ENCODE data around the gene MOV10L1.
"Not testable (repeated sequence)": the region's sequence is repeated elsewhere in the genome, so short reads cannot be mapped to it uniquely, and the experiment has no call there.

MOV10L1 gene

DNA sequence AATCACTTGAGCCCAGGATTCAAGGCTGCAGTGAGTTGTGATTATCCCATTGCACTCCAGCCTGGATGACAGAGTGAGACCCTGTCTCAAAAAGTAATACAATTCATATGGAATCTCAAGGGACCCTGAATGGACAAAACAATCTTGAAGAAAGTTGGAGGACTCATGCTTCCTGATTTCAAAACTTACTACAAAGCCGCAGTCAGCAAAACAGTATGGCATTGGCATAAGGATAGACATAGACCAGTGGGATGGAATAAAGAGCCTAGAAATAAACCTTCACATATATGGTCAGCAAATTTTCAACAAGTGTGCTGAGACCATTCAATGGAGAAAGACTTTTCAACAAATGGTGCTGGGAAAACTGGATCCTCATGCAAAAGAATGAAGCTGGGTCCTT lies 113.5 kb downstream of the MOV10L1 start:
- no peak for DNase-seq (ENCODE audit: low spot score)

DNA sequence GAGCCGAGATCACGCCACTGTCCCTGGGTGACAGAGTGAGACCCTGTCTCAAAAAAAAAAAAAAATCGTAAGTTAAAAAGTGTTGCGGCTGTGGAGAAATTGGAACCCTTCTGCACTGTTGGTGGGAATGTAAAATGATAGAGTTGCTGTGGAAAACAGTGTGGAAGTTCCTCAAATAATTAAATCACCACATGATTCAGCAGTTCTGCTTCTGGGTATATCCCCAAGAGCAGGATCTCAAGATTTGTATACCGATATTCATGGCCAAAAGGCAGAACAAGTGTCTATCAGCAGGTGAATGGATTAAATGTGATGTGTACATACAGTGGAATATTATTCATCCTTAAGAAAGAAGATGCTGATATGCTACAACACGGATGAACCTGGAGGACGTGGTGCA lies 114.8 kb downstream of the MOV10L1 start:
- no peak for DNase-seq (ENCODE audit: low spot score)

DNA sequence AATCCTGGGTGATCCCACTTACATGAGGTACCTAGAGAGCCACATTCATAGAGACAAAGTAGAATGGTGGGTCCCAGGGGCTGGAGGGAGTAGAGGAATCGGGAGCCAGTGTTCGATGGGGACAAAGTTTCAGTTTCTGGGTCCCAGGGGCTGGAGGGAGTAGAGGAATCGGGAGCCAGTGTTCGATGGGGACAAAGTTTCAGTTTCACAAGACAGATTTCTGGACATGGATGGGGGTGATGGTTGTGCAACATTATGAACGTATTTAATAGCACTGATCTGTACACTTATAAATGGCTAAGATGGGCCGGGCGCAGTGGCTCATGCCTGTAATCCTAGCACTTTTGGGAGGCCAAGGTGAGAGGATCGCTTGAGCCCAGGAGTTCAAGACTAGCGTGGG lies 115.2 kb downstream of the MOV10L1 start:
- not testable (repeated sequence) for DNase-seq (ENCODE audit: low spot score)

DNA sequence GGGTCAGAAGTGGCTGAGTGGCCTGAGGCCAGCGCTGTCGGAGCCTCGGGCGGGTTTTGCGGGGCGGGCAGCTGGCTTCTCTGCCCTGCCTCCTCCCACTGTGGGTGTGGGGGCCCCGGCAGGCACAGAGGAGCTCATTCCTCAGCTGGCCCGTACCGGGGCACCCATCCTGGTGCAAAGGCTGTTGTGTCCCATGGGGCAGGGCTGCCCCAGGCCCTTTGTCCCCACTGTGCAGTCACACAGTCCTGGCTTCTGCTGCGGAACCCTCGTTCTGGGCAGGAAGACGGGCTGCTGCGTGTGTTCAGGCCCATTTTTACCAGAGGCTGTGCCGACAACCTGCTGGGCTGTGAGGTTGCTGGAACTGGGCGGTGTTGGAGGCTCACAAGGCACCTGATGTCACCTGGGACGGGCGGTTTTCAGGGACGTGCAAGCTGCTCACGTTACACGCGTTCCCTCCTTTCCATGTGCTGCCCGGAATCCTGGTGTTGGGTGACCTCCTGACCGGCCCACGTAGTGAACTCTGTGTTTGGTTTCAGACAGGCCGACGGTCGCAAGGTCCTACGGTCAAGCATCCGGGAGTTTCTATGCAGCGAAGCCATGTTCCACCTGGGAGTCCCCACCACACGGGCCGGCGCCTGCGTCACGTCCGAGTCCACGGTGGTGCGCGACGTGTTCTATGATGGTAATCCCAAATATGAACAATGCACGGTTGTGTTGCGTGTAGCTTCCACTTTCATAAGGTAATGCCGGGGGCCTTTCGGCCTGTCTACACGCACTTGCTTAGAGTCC lies 116.2 kb downstream of the MOV10L1 start:
- DNase-seq (ENCODE audit: low spot score), result no peak

DNA sequence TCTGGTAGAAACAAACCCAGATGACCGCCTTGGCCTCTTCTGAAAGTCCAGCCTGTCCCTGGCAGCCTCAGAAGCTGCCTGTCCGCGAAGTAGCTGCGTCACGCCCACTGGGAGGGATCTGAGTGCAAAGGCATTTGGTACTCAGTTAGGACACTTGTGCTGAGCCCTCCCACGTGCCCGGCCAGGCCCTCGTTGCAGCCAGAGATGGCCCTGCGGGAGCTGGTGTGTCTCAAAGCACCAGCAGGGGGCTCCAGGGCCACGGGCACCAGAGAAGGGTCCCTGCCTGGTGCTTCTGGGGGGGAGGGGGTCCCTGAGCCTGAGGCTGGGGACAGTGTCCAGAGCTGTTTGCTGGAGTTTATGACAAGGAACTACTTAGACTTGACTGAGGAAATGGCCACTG lies 116.8 kb downstream of the MOV10L1 start:
- DNase-seq (ENCODE audit: low spot score), result no peak

DNA sequence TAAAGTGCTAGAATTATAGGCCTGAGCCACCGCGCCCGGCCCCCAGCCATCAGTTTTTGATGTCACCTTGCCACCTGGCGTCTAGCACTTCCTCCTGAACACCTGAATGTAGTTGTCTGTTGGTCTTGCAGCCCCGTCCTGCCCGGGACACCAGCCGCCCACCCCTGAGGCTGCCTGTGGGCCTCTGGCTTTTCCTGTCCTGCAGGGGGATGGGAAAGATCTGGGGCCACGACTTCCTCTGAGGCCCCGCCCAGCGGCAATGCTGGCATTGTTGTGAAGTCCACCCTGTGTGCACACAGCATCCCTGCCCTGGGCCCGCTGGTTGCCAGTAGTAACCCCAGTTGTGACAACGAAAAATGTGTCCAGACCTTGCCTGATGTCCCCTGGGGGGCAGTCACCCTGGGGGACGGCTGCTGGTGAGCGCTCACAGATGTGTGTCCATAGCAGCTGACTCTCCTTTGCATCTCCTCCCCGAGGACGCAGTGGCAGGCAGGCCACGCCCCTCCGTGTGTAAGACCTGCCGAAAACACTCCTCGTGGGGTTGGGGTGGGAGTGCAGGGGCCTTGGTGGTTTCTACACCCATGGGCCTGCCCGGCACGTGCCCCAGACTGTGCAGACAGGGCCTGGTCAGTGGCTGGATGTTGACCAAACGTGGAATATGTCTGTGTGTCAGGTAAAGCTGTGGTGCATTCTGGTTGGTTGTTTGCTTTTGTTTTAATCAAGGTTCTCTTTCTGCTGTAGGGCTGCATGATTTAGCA lies 117.8 kb downstream of the MOV10L1 start:
- DNase-seq (ENCODE audit: low spot score), result no peak

DNA sequence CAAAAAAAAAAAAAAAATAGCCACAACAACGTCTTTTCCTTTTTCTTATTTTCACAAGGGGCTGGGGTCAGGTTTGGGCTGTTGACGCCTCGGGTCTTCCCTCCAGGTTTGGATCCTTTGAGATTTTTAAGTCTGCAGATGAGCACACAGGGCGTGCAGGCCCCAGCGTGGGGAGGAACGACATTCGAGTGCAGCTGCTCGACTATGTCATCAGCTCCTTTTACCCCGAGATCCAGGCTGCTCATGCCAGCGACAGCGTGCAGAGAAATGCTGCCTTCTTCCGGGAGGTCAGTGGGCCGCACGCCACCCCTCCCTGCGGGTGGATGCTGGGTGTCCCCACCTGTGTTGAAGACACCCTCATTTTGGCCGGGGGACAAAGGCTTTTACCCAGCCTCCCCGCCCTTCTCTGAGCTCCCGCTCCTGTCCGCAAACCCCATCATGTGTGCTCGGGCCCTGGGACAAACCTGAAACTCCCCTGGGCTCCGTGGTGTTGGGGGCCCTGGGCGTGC lies 118.7 kb downstream of the MOV10L1 start:
- no peak for DNase-seq (ENCODE audit: low spot score)

DNA sequence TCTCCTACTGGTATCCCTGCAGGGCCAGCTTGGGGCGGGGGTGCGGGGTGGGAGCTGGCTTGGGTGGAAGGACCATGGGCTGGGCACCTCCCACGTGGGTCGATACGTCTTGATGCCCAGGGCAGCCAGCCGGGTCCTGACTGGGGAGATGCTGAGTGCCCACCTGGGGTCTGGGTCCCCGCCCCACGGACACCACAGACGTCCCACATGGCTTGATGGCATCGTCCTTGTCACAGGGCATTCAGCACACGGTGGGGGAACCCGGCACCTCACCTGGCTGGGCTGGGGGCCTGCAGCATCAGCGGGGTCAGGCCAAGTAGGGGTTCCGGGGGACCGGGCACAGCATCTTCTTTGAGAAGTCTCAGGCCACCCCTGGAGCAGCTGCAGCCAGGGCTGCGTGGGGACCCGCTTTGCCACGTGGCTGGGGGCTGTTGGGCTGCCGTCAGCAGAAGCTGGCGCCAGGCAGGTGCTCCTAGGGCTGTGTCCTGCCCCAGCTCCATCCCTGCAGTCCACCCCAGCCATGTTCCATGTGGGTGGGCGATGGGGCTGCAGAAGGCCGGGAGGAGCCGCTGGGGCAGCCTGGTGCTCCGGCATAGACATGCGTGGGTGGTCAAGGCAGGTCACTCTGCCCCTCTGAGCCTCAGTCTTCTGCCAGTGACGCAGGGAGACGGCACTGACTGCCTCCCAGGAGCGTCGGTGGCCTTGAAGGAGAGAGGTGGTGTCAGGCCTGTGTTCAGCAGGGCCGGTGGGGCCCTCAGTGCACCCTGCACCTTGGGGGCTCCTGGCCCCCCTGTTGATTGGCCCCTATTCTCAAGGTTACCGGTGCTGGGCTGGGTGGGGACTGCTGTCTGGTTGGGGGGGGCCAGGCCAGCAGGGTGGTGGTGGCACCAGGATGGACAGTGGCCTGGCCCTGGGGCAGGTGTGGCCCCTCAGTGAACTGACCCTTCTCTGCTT lies 119.4 kb downstream of the MOV10L1 start:
- no peak for DNase-seq (ENCODE audit: low spot score)

DNA sequence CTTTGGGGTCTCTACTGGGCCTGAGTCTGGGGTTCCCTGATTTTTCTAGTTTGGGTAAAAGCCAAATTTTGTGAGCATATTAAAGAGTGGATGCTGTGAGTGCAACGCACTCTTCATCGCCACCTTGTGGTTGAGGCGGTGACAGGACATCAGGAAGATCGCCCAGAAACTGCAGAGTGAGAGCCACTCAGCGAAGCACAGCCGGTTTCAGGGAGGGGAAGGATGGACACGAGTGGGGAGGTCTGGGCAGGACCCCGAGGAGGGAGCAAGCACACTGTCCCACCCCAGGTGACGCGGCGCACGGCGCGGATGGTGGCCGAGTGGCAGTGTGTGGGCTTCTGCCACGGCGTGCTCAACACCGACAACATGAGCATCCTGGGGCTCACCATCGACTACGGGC lies 120.1 kb downstream of the MOV10L1 start:
- peak; percentile 55 for DNase-seq (ENCODE audit: low spot score)

DNA sequence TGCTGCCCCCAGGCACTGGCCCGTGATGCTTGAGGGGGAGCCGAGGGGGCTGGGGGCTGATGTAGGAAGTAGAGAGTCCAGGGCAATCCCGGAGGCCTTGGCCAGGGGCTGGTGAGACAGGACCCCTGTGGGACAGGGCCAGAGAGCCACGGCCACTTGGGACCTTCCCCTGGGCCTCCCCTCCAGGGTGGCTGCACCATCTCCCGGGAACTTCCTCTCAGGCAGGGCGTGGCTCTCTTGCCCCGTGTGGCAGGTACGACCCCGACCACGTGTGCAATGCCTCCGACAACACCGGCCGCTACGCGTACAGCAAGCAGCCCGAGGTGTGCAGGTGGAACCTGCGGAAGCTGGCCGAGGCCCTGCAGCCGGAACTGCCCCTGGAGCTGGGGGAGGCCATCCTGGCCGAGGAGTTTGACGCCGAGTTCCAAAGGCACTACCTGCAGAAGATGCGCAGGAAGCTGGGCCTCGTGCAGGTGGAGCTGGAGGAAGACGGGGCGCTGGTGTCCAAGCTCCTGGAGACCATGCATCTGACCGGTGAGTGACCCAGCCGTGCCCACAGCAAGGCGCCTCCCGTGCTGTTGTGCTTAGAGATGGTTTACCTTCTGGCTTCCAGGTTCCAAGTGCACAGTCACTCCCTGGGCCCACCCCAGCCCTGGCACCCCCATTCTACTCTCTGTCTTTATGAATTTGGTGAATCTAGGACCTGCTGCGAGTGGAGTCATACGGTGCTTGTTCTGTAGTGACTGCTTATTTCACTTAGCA lies 120.8 kb downstream of the MOV10L1 start:
- DNase-seq (ENCODE audit: low spot score), result no peak

DNA sequence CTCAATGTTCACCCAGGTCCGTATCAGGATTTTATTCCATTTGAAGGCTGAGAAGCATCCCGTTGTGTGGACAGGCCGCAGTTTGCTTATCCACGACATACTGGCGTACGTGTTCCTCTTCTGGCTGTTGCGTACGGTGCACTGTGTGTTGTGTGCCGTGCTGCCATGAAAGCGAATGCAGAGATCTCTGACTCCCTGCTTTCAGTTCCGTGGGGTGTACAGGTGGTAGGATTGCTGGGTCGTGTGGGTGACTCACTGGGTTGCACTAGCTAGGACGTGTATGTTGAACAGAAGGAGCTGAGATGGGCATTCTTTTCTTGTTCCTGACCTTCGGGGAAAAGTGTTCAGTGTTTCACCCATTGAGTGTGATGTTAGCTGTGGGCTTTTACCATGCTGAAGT lies 121.3 kb downstream of the MOV10L1 start:
- no peak for DNase-seq (ENCODE audit: low spot score)
